K562 (cell line): ENCODE results near the gene DGUOK. TPM values are rescaled to one million over a fixed set of nuclear protein-coding genes. Genes with fewer than 3 reads are reported as not detected.

Experiments used
- COPS2 ChIP-seq: fragments of 450-650 bp; conservative IDR thresholded peaks from 2 replicates; pipeline ENCODE4 v1.6.1; 2016; ENCODE audit warnings: mild to moderate bottlenecking, moderate library complexity
- E2F6 ChIP-seq, 2 experiments: IDR thresholded peaks; 2 replicates each; pipeline ENCODE4 v1.6.1; 2011; ENCODE audit warnings: borderline replicate concordance in 1 of 2, control low read depth in 1 of 2, low read depth in 1 of 2, low read length in 1 of 2, mild to moderate bottlenecking in 1 of 2, mixed read lengths in 1 of 2, moderate library complexity in 1 of 2; ENCODE audit not compliant: insufficient read depth in 1 of 2, insufficient read length in 1 of 2, poor library complexity in 1 of 2, severe bottlenecking in 1 of 2; ENCODE audit errors: extremely low read depth in 1 of 2
- GTF3C2 ChIP-seq: IDR thresholded peaks from 3 replicates; pipeline ENCODE4 v1.6.1; 2011; ENCODE audit warnings: borderline replicate concordance, mild to moderate bottlenecking, moderate library complexity; ENCODE audit not compliant: insufficient read length; ENCODE audit errors: extremely low read depth
- KDM5B ChIP-seq: fragments of 200-600 bp; sonication (generic); IDR thresholded peaks from 2 replicates; pipeline ENCODE4 v1.6.1; 2012; ENCODE audit warnings: low read depth, mild to moderate bottlenecking, moderate library complexity, low read length, control low read depth, inconsistent platforms; ENCODE audit not compliant: insufficient replicate concordance
- MYC ChIP-seq, 2 experiments: fragments of 250-450 bp in 1 of 2; sonication (Bioruptor Pico) in 1 of 2; IDR thresholded peaks; 2 replicates each; pipeline versions ENCODE4 v1.5.1 to v1.6.1; 2012 to 2021; ENCODE audit warnings: low read depth in 2 of 2, borderline replicate concordance in 1 of 2, improper control_type of control experiment in 1 of 2, low read length in 1 of 2, mild to moderate bottlenecking in 1 of 2, moderate library complexity in 1 of 2
- PRPF4 ChIP-seq: fragments of 200-400 bp; formaldehyde crosslinking; IDR thresholded peaks from one replicate; pipeline ENCODE4 v1.6.1; 2017; ENCODE audit warnings: low read length, low read depth, mild to moderate bottlenecking; ENCODE audit not compliant: insufficient read depth, poor library complexity, severe bottlenecking
- TBP ChIP-seq: optimal IDR thresholded peaks from 2 replicates; pipeline ENCODE3; 2011; ENCODE audit warnings: low read depth, low read length, improper control_type of control experiment
- ZNF407 ChIP-seq: fragments of 450-650 bp; IDR thresholded peaks from 2 replicates; pipeline ENCODE4 v1.6.1; 2016; ENCODE audit warnings: low read depth
- ZNF707 ChIP-seq: fragments of 250-450 bp; sonication (Bioruptor Pico); conservative IDR thresholded peaks from 2 replicates; pipeline ENCODE4 v1.8.0; 2022; ENCODE audit warnings: inconsistent platforms, mild to moderate bottlenecking, moderate library complexity
- polyA plus RNA-seq, 8 experiments: library from polyadenylated mRNA; depleted of rRNA in 4 of 8; stranded (reverse) in 5 of 8; unstranded in 3 of 8; fragments of >200 nt; fragmentation: Nextera tagmentation in 2 of 8; fragmentation: Illumina TruSeq in 1 of 8; extraction: Ambion mirVana in 2 of 8; extraction: Trizol in 1 of 8; gene quantifications; 2 replicates each; pipeline versions ENCODE4 v1.2.1 to v1.2.3, GENCODE V29; 2011 to 2014; ENCODE audit warnings: inconsistent platforms in 1 of 8, missing spikeins in 1 of 8
- total RNA-seq, 7 experiments: library from RNA; depleted of rRNA in 6 of 7; stranded (reverse); fragments of >200 nt in 6 of 7; fragmentation: Illumina TruSeq in 2 of 7; extraction: Trizol in 2 of 7; gene quantifications; 2 replicates each; pipeline versions ENCODE4 v1.2.1 to v1.2.3, GENCODE V29; 2011 to 2021; ENCODE audit warnings: low replicate concordance in 1 of 7
- TF ChIP-seq, protein P1 (sequence below): fragments of 250-450 bp; sonication (Bioruptor Pico); IDR thresholded peaks from 2 replicates; pipeline ENCODE4 v1.8.0; 2021; ENCODE audit warnings: borderline replicate concordance, mild to moderate bottlenecking, moderate library complexity; ENCODE audit not compliant: poor library complexity, severe bottlenecking

The DGUOK gene
- total and polyA plus RNA-seq, 9 of the 15 experiments (the other 6 are each of a cell fraction or from before 2014, with no cell fraction given) = 67.0 to 288 (median 126) TPM

- peak; percentile 26 for TF ChIP-seq KDM5B
- TF ChIP-seq, protein P1, sequence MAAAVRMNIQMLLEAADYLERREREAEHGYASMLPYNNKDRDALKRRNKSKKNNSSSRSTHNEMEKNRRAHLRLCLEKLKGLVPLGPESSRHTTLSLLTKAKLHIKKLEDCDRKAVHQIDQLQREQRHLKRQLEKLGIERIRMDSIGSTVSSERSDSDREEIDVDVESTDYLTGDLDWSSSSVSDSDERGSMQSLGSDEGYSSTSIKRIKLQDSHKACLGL = no peak
- 0 out of 2 replicates have a peak, but pooled peaks have one; percentile 7 for TF ChIP-seq MYC (IDR thresholded peaks at IDR 0.05; ENCODE audit: low read depth, low read length)
- no peak for TF ChIP-seq MYC (CRISPR knock-in tag; IDR thresholded peaks at IDR 0.05; ENCODE audit: borderline replicate concordance, low read depth)
- TF ChIP-seq PRPF4 = no peak
- peak; percentile 18 for TF ChIP-seq TBP
- TF ChIP-seq COPS2 = no peak
- TF ChIP-seq ZNF407 = no peak
- no peak for TF ChIP-seq ZNF707 (CRISPR knock-in tag)
- TF ChIP-seq E2F6 (IDR thresholded peaks at IDR 0.05; ENCODE audit: borderline replicate concordance in 1 of 2, extremely low read depth in 1 of 2, insufficient read depth in 1 of 2, insufficient read length in 1 of 2, low read depth in 1 of 2, low read length in 1 of 2, poor library complexity in 1 of 2, severe bottlenecking in 1 of 2) = peak in 1 of 2 experiments; percentile 41
- TF ChIP-seq GTF3C2 = no peak
These were observed 56.9 kb downstream of the DGUOK start (continued) for GRCh38 chr2:73983322-73984202.
